Measurements from ENCODE around the gene NPM3.
"Not testable (repeated sequence)": the region's sequence is repeated elsewhere in the genome, so short reads cannot be mapped to it uniquely, and the experiment has no call there.

Gene NPM3

DNA sequence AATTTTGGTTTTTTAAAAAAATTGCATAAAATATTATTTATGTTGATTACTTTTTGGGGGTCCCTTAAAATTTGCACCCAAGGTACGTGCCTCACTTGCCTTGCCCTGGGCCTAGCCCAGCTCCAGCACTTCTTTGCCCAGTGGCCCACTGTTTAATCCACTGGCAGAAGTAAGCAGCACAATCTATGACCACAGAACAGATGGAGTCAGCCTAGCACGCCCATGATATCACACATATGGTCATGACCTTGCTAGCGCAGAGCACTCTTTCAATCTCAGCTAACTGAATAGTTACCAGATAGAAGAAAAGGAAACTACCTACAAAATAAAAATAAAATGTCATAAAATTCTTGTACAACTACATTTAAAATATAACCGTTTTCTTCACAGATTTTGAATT lies 29.4 kb upstream of the NPM3 start:
- Histone ChIP-seq H3K27me3 (no peaks in the 10 kb centered on the region), H4K20me1 (peaks cover 100% of the 10 kb centered on the region), H3K9ac (no peak overlapping the region), H3K9me3 (no peaks in the 10 kb centered on the region), H3K4me1 (peaks cover 19% of the 10 kb centered on the region), H3K4me2 (no peak overlapping the region), H3K4me3 (no peak overlapping the region), H3K27ac (no peak overlapping the region), H3K36me3 (peaks cover 57% of the 10 kb centered on the region)
- TF ChIP-seq Cebpa-rat (IDR thresholded peaks at IDR 0.05): no peak

DNA sequence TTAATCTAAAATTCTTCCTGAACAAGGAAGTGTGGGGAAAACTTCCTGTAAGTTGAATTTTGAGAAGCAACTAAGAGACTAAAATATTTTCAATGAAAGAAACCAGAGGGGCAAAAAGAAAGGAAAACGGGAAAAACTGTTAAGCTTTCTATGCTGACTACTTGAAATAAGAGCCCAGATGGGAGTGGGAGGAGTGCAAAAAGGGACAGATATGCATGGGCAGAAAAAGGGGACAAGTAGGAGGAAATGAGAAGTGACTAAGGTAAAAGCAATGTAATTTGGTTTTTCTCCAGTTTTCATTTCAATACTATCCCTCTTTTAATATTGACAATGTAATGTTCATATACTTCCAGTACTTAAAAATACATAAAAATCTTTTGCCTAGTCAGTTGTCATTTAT lies 23.9 kb upstream of the NPM3 start:
- Histone ChIP-seq H3K27ac (no peak overlapping the region), H3K4me3 (no peak overlapping the region), H3K9ac (no peak overlapping the region), H3K9me3 (no peaks in the 10 kb centered on the region), H3K4me2 (no peak overlapping the region), H3K27me3 (no peaks in the 10 kb centered on the region), H3K36me3 (peaks cover 99% of the 10 kb centered on the region), H4K20me1 (peaks cover 95% of the 10 kb centered on the region), H3K4me1 (no peaks in the 10 kb centered on the region)
- no peak for TF ChIP-seq Cebpa-rat (IDR thresholded peaks at IDR 0.05)

DNA sequence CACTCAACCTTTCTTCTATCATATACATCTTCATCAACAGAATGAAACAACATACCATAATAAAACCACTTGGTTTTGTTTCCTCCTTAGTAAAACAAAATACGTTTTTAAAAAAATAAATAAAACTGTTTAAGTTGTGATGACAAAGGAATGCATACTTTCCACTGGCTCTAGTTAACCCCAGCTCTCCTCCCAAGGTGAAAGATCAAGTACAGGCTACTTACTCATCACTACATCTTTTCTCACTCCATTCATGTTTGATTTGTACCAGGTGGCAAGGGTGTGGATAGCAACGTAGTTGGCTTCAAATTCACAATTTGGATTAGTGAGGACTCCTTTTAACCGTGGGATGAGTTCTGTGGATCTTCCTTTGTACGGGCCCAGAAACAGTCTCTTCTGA lies 20.3 kb upstream of the NPM3 start:
- peaks cover 100% of the 10 kb centered on the region for H3K36me3 ChIP-seq
- H3K4me3 ChIP-seq: no peak overlapping the region
- no peaks in the 10 kb centered on the region for H3K27me3 ChIP-seq
- no peak overlapping the region for H3K9ac ChIP-seq
- no peak for TF ChIP-seq Cebpa-rat (IDR thresholded peaks at IDR 0.05)
- no peak overlapping the region for H3K27ac ChIP-seq
- peaks cover 95% of the 10 kb centered on the region for H4K20me1 ChIP-seq
- no peaks in the 10 kb centered on the region for H3K4me1 ChIP-seq
- no peak overlapping the region for H3K4me2 ChIP-seq
- no peaks in the 10 kb centered on the region for H3K9me3 ChIP-seq

DNA sequence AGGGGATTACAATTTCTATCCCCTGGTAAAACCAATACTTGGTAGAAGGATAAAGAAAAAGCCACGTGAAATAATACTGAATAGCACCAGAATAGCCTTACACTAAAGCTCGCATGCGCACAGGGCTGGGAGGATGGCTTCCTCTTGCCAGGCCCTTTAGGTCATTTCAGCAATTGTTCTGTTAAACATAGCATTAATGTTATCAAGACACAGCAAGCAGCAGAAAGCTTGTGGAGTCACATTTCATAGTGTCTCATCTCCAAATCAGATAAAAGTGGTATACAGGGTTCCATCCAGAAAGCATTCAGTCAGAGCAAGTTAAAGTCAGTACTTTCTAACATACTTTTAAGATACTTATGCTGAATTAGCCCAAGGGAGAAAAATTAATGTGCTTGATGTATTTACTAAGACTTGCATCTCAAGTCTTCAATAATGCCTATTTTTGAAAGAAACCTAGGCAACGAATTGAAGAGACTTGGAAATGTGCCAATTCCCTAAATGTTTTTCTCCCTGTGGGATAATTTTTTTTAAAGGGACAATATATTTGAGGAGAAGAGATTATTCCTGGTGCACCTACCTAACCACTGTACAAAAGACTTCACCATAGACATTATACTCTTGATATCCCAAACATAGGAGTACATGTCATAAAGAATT lies 14.3 kb upstream of the NPM3 start:
- H3K4me1 ChIP-seq: no peaks in the 10 kb centered on the region
- peaks cover 95% of the 10 kb centered on the region for H4K20me1 ChIP-seq
- no peak overlapping the region for H3K9ac ChIP-seq

DNA sequence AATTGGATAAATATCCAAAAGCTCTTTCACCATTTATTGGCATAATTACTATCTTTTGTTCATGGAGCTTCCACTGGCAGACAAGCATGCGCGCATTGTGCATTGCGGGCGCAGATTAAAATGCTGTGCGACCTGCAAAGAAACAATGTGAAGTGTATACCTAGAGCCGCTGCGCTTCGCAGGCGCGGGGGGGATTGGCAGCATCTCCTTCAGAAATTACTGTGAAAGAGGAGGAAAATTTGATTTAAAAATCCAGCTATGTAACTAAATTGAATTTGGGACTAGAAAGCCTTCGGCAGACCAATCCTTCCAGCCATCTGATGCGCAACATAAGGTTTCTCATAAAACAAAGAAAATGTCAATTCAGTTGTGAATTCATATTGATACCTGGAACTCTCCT lies 10.3 kb upstream of the NPM3 start:
- no peak overlapping the region for H3K27ac ChIP-seq
- H3K4me1 ChIP-seq: no peaks in the 10 kb centered on the region
- no peak overlapping the region for H3K4me3 ChIP-seq
- H4K20me1 ChIP-seq: peaks cover 74% of the 10 kb centered on the region
- TF ChIP-seq Cebpa-rat (IDR thresholded peaks at IDR 0.05): no peak
- H3K36me3 ChIP-seq: peaks cover 98% of the 10 kb centered on the region
- H3K4me2 ChIP-seq: no peak overlapping the region
- H3K27me3 ChIP-seq: no peaks in the 10 kb centered on the region
- H3K9ac ChIP-seq: no peak overlapping the region
- H3K9me3 ChIP-seq: no peaks in the 10 kb centered on the region

More for the DNA sequence above, 14.3 kb upstream of the NPM3 start:
- H3K4me2 ChIP-seq: no peak overlapping the region
- no peak for TF ChIP-seq Cebpa-rat (IDR thresholded peaks at IDR 0.05)
- H3K9me3 ChIP-seq: no peaks in the 10 kb centered on the region
- no peaks in the 10 kb centered on the region for H3K27me3 ChIP-seq
- no peak overlapping the region for H3K27ac ChIP-seq
- H3K36me3 ChIP-seq: peaks cover 99% of the 10 kb centered on the region
- H3K4me3 ChIP-seq: no peak overlapping the region

DNA sequence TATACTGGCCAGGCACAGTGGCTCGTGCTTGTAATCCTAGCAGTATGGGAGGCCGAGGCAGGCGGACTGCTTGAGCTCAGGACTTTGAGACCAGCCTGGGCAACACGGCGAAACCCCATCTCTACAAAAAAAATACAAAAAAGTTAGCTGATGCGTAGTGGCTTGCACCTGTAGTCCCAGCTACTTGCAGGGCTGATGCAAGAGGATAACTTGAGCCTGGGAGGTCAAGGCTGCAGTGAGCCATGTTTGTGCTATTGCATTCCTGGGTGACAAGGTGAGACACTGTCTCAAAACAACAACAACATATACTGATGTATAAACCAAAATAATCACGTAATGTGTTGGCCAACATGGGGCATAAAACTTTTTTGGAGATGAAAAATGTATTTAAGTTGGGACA lies 6.4 kb upstream of the NPM3 start:
- Histone ChIP-seq H3K9me3 (no peaks in the 10 kb centered on the region), H3K27me3 (no peaks in the 10 kb centered on the region), H3K9ac (no peak overlapping the region), H3K4me1 (no peaks in the 10 kb centered on the region), H3K4me2 (no peak overlapping the region), H4K20me1 (peaks cover 42% of the 10 kb centered on the region), H3K27ac (no peak overlapping the region), H3K36me3 (peaks cover 99% of the 10 kb centered on the region), H3K4me3 (no peak overlapping the region)
- no peak for TF ChIP-seq Cebpa-rat (IDR thresholded peaks at IDR 0.05)

DNA sequence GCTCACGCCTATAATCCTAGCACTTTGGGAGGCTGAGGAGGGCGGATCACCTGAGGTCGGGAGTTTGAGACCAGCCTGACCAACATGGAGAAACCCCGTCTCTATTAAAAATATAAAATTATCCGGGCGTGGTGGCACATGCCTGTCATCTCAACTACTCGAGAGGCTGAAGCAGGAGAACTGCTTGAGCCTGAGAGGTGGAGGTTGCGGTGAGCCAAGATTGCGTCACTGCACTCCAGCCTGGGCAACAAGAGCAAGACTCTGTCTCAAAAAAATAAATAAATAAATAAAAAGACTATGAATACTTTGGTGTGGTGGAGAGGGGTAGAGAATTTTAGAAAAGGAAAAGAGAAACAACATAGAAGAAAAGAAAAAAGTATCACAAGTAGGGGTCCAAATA lies 6.0 kb upstream of the NPM3 start:
- H3K27me3 ChIP-seq, H3K4me3 ChIP-seq, H3K4me2 ChIP-seq, H3K9ac ChIP-seq, H3K9me3 ChIP-seq, H3K4me1 ChIP-seq, H3K27ac ChIP-seq: not testable (repeated sequence)
- TF ChIP-seq Cebpa-rat (IDR thresholded peaks at IDR 0.05): 0 out of 2 replicates have a peak, but pooled peaks have one; percentile 14
- H4K20me1 ChIP-seq: peaks cover 38% of the 10 kb centered on the region
- peaks cover 99% of the 10 kb centered on the region for H3K36me3 ChIP-seq

DNA sequence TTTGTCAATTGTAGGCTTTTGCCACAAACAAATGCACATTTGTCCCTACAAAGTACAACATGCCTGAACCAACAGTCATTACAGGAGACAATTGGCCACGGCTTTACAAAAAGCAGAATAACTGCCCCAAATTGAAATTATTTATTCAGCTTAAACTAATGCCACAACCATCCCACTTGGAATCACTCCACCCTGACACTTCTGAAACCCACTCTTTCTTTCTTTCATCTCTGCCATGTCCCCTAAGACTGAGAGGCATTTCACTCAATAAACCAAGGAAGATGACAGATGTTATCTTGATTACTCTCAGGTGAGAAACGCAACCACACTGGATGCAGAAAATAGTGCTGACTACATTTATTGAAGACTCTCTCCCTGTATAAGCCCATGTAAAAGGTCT lies 2.6 kb upstream of the NPM3 start:
- TF ChIP-seq Cebpa-rat (IDR thresholded peaks at IDR 0.05): no peak
- no peak overlapping the region for H3K4me2 ChIP-seq
- peaks cover 21% of the 10 kb centered on the region for H4K20me1 ChIP-seq
- H3K27me3 ChIP-seq: no peaks in the 10 kb centered on the region
- peaks cover 26% of the 10 kb centered on the region for H3K4me1 ChIP-seq
- peaks cover 69% of the 10 kb centered on the region for H3K36me3 ChIP-seq
- no peaks in the 10 kb centered on the region for H3K9me3 ChIP-seq
- no peak overlapping the region for H3K27ac ChIP-seq
- no peak overlapping the region for H3K9ac ChIP-seq
- H3K4me3 ChIP-seq: no peak overlapping the region

DNA sequence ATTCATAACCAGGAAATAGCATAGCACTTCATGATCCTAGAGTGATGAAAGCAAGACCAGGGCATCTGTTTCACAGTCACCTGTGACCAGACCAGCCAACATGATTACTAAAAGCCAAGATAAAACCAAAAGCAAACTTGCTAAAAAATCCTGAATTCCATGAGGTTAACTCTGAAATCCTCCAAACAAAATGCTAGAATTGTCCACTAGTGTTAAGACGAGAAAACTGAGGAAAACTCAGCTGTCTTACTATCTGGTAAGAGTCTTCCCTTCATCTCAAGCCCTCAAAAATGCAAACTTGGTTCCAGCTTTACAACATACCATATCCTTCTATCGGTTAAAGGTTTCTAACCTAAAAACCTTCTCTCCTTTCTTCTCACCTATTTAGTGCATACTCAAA lies 1.3 kb upstream of the NPM3 start:
- Histone ChIP-seq H4K20me1 (peaks cover 26% of the 10 kb centered on the region), H3K9ac (no peak overlapping the region), H3K9me3 (no peaks in the 10 kb centered on the region), H3K4me3 (no peak overlapping the region), H3K4me2 (no peak overlapping the region), H3K4me1 (peaks cover 39% of the 10 kb centered on the region), H3K27me3 (peaks cover 10% of the 10 kb centered on the region), H3K27ac (no peak overlapping the region), H3K36me3 (peaks cover 57% of the 10 kb centered on the region)
- TF ChIP-seq Cebpa-rat (IDR thresholded peaks at IDR 0.05): no peak

DNA sequence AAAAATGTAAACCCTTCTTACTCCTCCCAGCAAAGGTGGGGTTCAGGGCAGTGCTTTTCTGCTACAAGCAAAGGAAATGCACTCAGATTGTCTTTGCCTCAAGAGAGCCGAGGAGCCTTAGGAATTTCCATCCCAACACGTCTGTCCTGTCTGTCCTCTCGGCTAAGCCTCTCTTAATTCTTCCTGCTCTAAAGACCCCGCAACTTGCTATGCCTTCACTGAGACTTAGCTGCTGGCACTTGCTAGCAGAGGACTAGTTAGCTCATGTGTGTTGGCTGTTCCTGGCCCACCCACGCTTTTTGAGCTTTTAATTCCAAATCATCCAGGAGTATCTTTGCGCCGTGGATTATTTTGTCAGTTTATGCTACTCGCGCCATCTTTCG lies 481 bp upstream of the NPM3 start:
- Histone ChIP-seq H3K36me3 (peaks cover 49% of the 10 kb centered on the region), H3K4me1 (peaks cover 47% of the 10 kb centered on the region), H3K9me3 (no peaks in the 10 kb centered on the region), H3K27ac (peak overlapping the region; percentile 81), H3K9ac (peak overlapping the region; percentile 91), H4K20me1 (peaks cover 28% of the 10 kb centered on the region), H3K4me2 (peak overlapping the region; percentile 95), H3K27me3 (peaks cover 18% of the 10 kb centered on the region), H3K4me3 (peak overlapping the region; percentile 89)
- no peak for TF ChIP-seq Cebpa-rat (IDR thresholded peaks at IDR 0.05)

Data from BLaER1 (cell line).